ENCODE results near the gene DCST1.
A peak's percentile ranks its signal among the peaks of the same experiment; 100 is the strongest.

- no peak for TF ChIP-seq CTCF (IDR thresholded peaks at IDR 0.05)
- TF ChIP-seq POLR2A (IDR thresholded peaks at IDR 0.05), result peak in 2 of 4 donors; percentile 22 to 50
These were observed 5.1 kb downstream of the DCST1 start for GRCh38 chr1:155038602-155039307.

All from esophagus squamous epithelium (tissue), 4 donors.